Measurements from ENCODE around the gene CCDC14.
A peak's percentile ranks its signal among the peaks of the same experiment; 100 is the strongest.

Gene CCDC14

GRCh38 chr3:123877965-123878364 is 83.1 kb downstream of the CCDC14 start:
- Histone ChIP-seq H2BK12ac (ENCODE audit: low read length) (no peak overlapping the region), H2AFZ (ENCODE audit: low read length) (no peak overlapping the region), H3K9me3 (replicated peaks in 1 of 2; ENCODE audit: control insufficient read depth in 2 of 2, insufficient read depth in 1 of 2, low read depth in 1 of 2, low read length in 2 of 2) (no peaks in the 10 kb centered on the region), H3K4me3 (ENCODE audit: low read length in 2 of 2) (no peak overlapping the region), H3K14ac (ENCODE audit: low read length) (no peak overlapping the region), H3K23ac (ENCODE audit: low read depth, low read length, poor library complexity) (no peak overlapping the region), H3K27ac (replicated peaks; ENCODE audit: low read length) (no peak overlapping the region), H3K4ac (ENCODE audit: low read length) (no peak overlapping the region), H3K4me2 (ENCODE audit: insufficient read depth, low read length, poor library complexity, severe bottlenecking) (no peak overlapping the region), H3K27me3 (ENCODE audit: control insufficient read depth in 3 of 3, insufficient read depth in 3 of 3, low read depth in 1 of 3, low read length in 3 of 3) (no peaks in the 10 kb centered on the region), H2BK15ac (ENCODE audit: low read length) (no peak overlapping the region), H3K36me3 (replicated peaks in 1 of 2; ENCODE audit: control insufficient read depth in 2 of 2, insufficient read depth in 2 of 2, low read length in 2 of 2) (peaks cover 0 to 3% of the 10 kb centered on the region in 2 donors), H2AK5ac (ENCODE audit: low read depth, low read length) (peak overlapping the region; percentile 15), H2BK120ac (ENCODE audit: low read depth, low read length) (no peak overlapping the region), H2BK5ac (ENCODE audit: low read length) (no peak overlapping the region), H3K4me1 (ENCODE audit: control insufficient read depth in 2 of 2, insufficient read depth in 1 of 2, low read depth in 1 of 2, low read length in 2 of 2) (peaks cover 6 to 28% of the 10 kb centered on the region in 2 donors), H3K79me1 (ENCODE audit: low read depth, low read length) (no peaks in the 10 kb centered on the region), H3K18ac (ENCODE audit: low read length) (no peak overlapping the region), H4K91ac (ENCODE audit: low read depth, low read length, poor library complexity) (no peak overlapping the region), H4K8ac (ENCODE audit: low read depth, low read length) (no peak overlapping the region), H3K9ac (ENCODE audit: low read depth, low read length, poor library complexity) (no peak overlapping the region)
- no peak for DNase-seq (ENCODE audit: low spot score)
- no CpG with 5 or more reads among the region's 4 CpGs for WGBS, 2 donors (ENCODE audit: extremely low coverage in 2 of 2, insufficient read length in 2 of 2, insufficient replicate concordance in 1 of 2)

- Histone ChIP-seq H3K23ac (ENCODE audit: low read depth, low read length, poor library complexity) (no peak overlapping the region), H4K8ac (ENCODE audit: low read depth, low read length) (no peak overlapping the region), H3K9ac (ENCODE audit: low read depth, low read length, poor library complexity) (no peak overlapping the region), H2AK5ac (ENCODE audit: low read depth, low read length) (no peak overlapping the region), H4K91ac (ENCODE audit: low read depth, low read length, poor library complexity) (no peak overlapping the region), H2AFZ (ENCODE audit: low read length) (no peak overlapping the region), H3K9me3 (replicated peaks in 1 of 2; ENCODE audit: control insufficient read depth in 2 of 2, insufficient read depth in 1 of 2, low read depth in 1 of 2, low read length in 2 of 2) (no peaks in the 10 kb centered on the region), H3K36me3 (replicated peaks in 1 of 2; ENCODE audit: control insufficient read depth in 2 of 2, insufficient read depth in 2 of 2, low read length in 2 of 2) (peaks cover 0 to 3% of the 10 kb centered on the region in 2 donors), H3K27me3 (ENCODE audit: control insufficient read depth in 3 of 3, insufficient read depth in 3 of 3, low read depth in 1 of 3, low read length in 3 of 3) (no peaks in the 10 kb centered on the region), H3K79me1 (ENCODE audit: low read depth, low read length) (no peaks in the 10 kb centered on the region), H3K18ac (ENCODE audit: low read length) (no peak overlapping the region), H3K4ac (ENCODE audit: low read length) (no peak overlapping the region), H3K14ac (ENCODE audit: low read length) (no peak overlapping the region), H2BK15ac (ENCODE audit: low read length) (no peak overlapping the region), H2BK120ac (ENCODE audit: low read depth, low read length) (no peak overlapping the region), H3K4me3 (ENCODE audit: low read length in 2 of 2) (no peak overlapping the region), H2BK12ac (ENCODE audit: low read length) (no peak overlapping the region), H3K27ac (replicated peaks; ENCODE audit: low read length) (no peak overlapping the region), H2BK5ac (ENCODE audit: low read length) (no peak overlapping the region), H3K4me2 (ENCODE audit: insufficient read depth, low read length, poor library complexity, severe bottlenecking) (no peak overlapping the region), H3K4me1 (ENCODE audit: control insufficient read depth in 2 of 2, insufficient read depth in 1 of 2, low read depth in 1 of 2, low read length in 2 of 2) (peaks cover 6 to 23% of the 10 kb centered on the region in 2 donors)
- no CpG with 5 or more reads among the region's 4 CpGs for WGBS, 2 donors (ENCODE audit: extremely low coverage in 2 of 2, insufficient read length in 2 of 2, insufficient replicate concordance in 1 of 2)
- no peak for DNase-seq (ENCODE audit: low spot score)
Observed at GRCh38 chr3:123877466-123877865, 83.6 kb downstream of the CCDC14 start.

DNA sequence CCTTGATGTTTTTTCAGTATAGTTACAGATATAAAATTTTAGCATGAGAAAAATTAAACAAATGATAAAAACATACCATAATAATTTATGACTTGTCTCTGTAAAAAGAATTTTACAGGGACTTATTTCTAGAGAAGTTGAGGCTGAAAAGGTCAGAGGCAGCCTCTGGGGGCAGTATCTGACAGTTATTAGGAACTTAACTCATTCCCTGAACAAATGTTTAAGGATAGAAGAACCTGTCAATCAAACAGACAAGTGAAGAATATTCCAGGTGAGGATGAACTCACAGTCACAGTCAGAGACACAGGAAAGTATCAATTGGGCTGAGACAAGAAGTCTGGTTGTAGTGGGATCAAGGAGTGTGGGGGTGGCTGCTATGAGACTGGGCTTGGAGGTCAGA is 84.2 kb downstream of the CCDC14 start:
- Histone ChIP-seq H2BK15ac (ENCODE audit: low read length) (no peak overlapping the region), H3K27me3 (ENCODE audit: control insufficient read depth in 3 of 3, insufficient read depth in 3 of 3, low read depth in 1 of 3, low read length in 3 of 3) (no peaks in the 10 kb centered on the region), H2BK120ac (ENCODE audit: low read depth, low read length) (no peak overlapping the region), H2AFZ (ENCODE audit: low read length) (no peak overlapping the region), H3K4me1 (ENCODE audit: control insufficient read depth in 2 of 2, insufficient read depth in 1 of 2, low read depth in 1 of 2, low read length in 2 of 2) (peaks cover 6 to 24% of the 10 kb centered on the region in 2 donors), H3K9ac (ENCODE audit: low read depth, low read length, poor library complexity) (no peak overlapping the region), H4K91ac (ENCODE audit: low read depth, low read length, poor library complexity) (no peak overlapping the region), H3K4me2 (ENCODE audit: insufficient read depth, low read length, poor library complexity, severe bottlenecking) (no peak overlapping the region), H3K27ac (replicated peaks; ENCODE audit: low read length) (no peak overlapping the region), H2AK5ac (ENCODE audit: low read depth, low read length) (no peak overlapping the region), H3K4me3 (ENCODE audit: low read length in 2 of 2) (no peak overlapping the region), H3K23ac (ENCODE audit: low read depth, low read length, poor library complexity) (no peak overlapping the region), H2BK12ac (ENCODE audit: low read length) (no peak overlapping the region), H3K79me1 (ENCODE audit: low read depth, low read length) (no peaks in the 10 kb centered on the region), H3K36me3 (replicated peaks in 1 of 2; ENCODE audit: control insufficient read depth in 2 of 2, insufficient read depth in 2 of 2, low read length in 2 of 2) (peaks cover 0 to 3% of the 10 kb centered on the region in 2 donors), H4K8ac (ENCODE audit: low read depth, low read length) (no peak overlapping the region), H3K4ac (ENCODE audit: low read length) (no peak overlapping the region), H2BK5ac (ENCODE audit: low read length) (no peak overlapping the region), H3K14ac (ENCODE audit: low read length) (no peak overlapping the region), H3K18ac (ENCODE audit: low read length) (no peak overlapping the region), H3K9me3 (replicated peaks in 1 of 2; ENCODE audit: control insufficient read depth in 2 of 2, insufficient read depth in 1 of 2, low read depth in 1 of 2, low read length in 2 of 2) (no peaks in the 10 kb centered on the region)
- DNase-seq (ENCODE audit: low spot score): no peak

GRCh38 chr3:123872621-123873020 is 88.4 kb downstream of the CCDC14 start:
- no peaks in the 10 kb centered on the region for H3K27me3 ChIP-seq (ENCODE audit: control insufficient read depth in 3 of 3, insufficient read depth in 3 of 3, low read depth in 1 of 3, low read length in 3 of 3)
- no peak overlapping the region for H4K91ac ChIP-seq (ENCODE audit: low read depth, low read length, poor library complexity)
- no peak overlapping the region for H3K23ac ChIP-seq (ENCODE audit: low read depth, low read length, poor library complexity)
- no peak overlapping the region for H3K4me3 ChIP-seq (ENCODE audit: low read length in 2 of 2)
- H3K36me3 ChIP-seq (replicated peaks in 1 of 2; ENCODE audit: control insufficient read depth in 2 of 2, insufficient read depth in 2 of 2, low read length in 2 of 2): no peaks in the 10 kb centered on the region
- no peak overlapping the region for H3K14ac ChIP-seq (ENCODE audit: low read length)
- H2BK12ac ChIP-seq (ENCODE audit: low read length): no peak overlapping the region
- H3K4me2 ChIP-seq (ENCODE audit: insufficient read depth, low read length, poor library complexity, severe bottlenecking): no peak overlapping the region
- no peak overlapping the region for H2BK5ac ChIP-seq (ENCODE audit: low read length)
- no peak overlapping the region for H3K9ac ChIP-seq (ENCODE audit: low read depth, low read length, poor library complexity)
- no peak overlapping the region for H2AK5ac ChIP-seq (ENCODE audit: low read depth, low read length)
- H3K4ac ChIP-seq (ENCODE audit: low read length): no peak overlapping the region
- no peaks in the 10 kb centered on the region for H3K9me3 ChIP-seq (replicated peaks in 1 of 2; ENCODE audit: control insufficient read depth in 2 of 2, insufficient read depth in 1 of 2, low read depth in 1 of 2, low read length in 2 of 2)
- peaks cover 2 to 9% of the 10 kb centered on the region in 2 donors for H3K4me1 ChIP-seq (ENCODE audit: control insufficient read depth in 2 of 2, insufficient read depth in 1 of 2, low read depth in 1 of 2, low read length in 2 of 2)
- H4K8ac ChIP-seq (ENCODE audit: low read depth, low read length): no peak overlapping the region
- H2AFZ ChIP-seq (ENCODE audit: low read length): peak overlapping the region; percentile 73
- no peak for DNase-seq (ENCODE audit: low spot score)
- H3K27ac ChIP-seq (replicated peaks; ENCODE audit: low read length): no peak overlapping the region
- WGBS, 2 donors (ENCODE audit: extremely low coverage in 2 of 2, insufficient read length in 2 of 2, insufficient replicate concordance in 1 of 2): no CpG with 5 or more reads among the region's 1 CpG
- no peaks in the 10 kb centered on the region for H3K79me1 ChIP-seq (ENCODE audit: low read depth, low read length)
- no peak overlapping the region for H3K18ac ChIP-seq (ENCODE audit: low read length)
- H2BK15ac ChIP-seq (ENCODE audit: low read length): no peak overlapping the region
- H2BK120ac ChIP-seq (ENCODE audit: low read depth, low read length): no peak overlapping the region
